GM13977 (cell line): Measurements from ENCODE around the gene FBXW5.

ENCODE experiments used
- DNase-seq: peaks from one replicate; pipeline ENCODE4 v3.0.0; 2012; ENCODE audit warnings: low spot score
- CTCF ChIP-seq: IDR thresholded peaks from 2 replicates; pipeline ENCODE4 v1.5.1; 2012; ENCODE audit warnings: mild to moderate bottlenecking, control low read depth; ENCODE audit not compliant: insufficient read depth; ENCODE audit errors: extremely low read depth, missing control alignments
- in situ Hi-C: fragments of 300-500 bp; cut with MboI; formaldehyde crosslinking; loops from one replicate; pipeline ENCODE4 v1.12.0; 2022; ENCODE audit warnings: low sequenced_read_pairs, low pct_unique_long_range_greater_than_20kb, mixed read lengths, inconsistent platforms; ENCODE audit not compliant: unreplicated experiment

FBXW5 gene

GRCh38 chr9:136903041-136903554 is 41.4 kb downstream of the FBXW5 start:
- no peak for TF ChIP-seq CTCF
- in situ Hi-C loops = no loop called here
- no peak for DNase-seq

GRCh38 chr9:136902259-136902821 is 42.2 kb downstream of the FBXW5 start:
- peak; percentile 93 for DNase-seq
- in situ Hi-C loops = no loop called here
- TF ChIP-seq CTCF = no peak

GRCh38 chr9:136901516-136902258 is 42.9 kb downstream of the FBXW5 start:
- no peak for TF ChIP-seq CTCF
- DNase-seq = peak; percentile 86
- in situ Hi-C loops = no loop called here

GRCh38 chr9:136900988-136901515 is 43.5 kb downstream of the FBXW5 start:
- TF ChIP-seq CTCF = no peak
- in situ Hi-C loops = no loop called here
- no peak for DNase-seq

GRCh38 chr9:136900556-136900955 is 44.0 kb downstream of the FBXW5 start:
- TF ChIP-seq CTCF = no peak
- DNase-seq = no peak
- in situ Hi-C loops = no loop called here

GRCh38 chr9:136899196-136899595 is 45.3 kb downstream of the FBXW5 start:
- in situ Hi-C loops = no loop called here
- DNase-seq = peak; percentile 61
- peak; percentile 27 for TF ChIP-seq CTCF
